ENCODE data around the gene DNAJC3. TPM values are rescaled to one million over a fixed set of nuclear protein-coding genes. Genes with fewer than 3 reads are reported as not detected.

DNAJC3 gene
- total RNA-seq, 2 experiments from 2014 or later, result 15.9 to 16.8 TPM

- ChIA-PET CTCF (interaction anchor here (1.6 to 1.8 kb wide), 2 partner anchors 18 to 32 kb away, joined by 3 read pairs; no protein-coding TSS in a partner anchor), POLR2A (no interaction called here)
- Mint-ChIP-seq H3K27ac (no peak overlapping the region), H3K27me3 (peaks cover 6% of the 10 kb centered on the region), H3K36me3 (ENCODE audit: low read depth) (no peaks in the 10 kb centered on the region), H3K9me3 (peaks cover 4% of the 10 kb centered on the region), H3K4me3 (no peak overlapping the region), H3K4me1 (ENCODE audit: low read depth) (no peaks in the 10 kb centered on the region)
- no peak for DNase-seq
- intact Hi-C loops (cut with micrococcal nuclease), result no loop called here
- no peak for ATAC-seq
- TF ChIP-seq CTCF (IDR thresholded peaks at IDR 0.05), result no peak
Measured at GRCh38 chr13:95801825-95802224, 124.9 kb downstream of the DNAJC3 start.

GRCh38 chr13:95805921-95806320, 129.0 kb downstream of the DNAJC3 start:
- Mint-ChIP-seq H3K27me3 (peaks cover 22% of the 10 kb centered on the region), H3K4me1 (ENCODE audit: low read depth) (no peaks in the 10 kb centered on the region), H3K9me3 (peaks cover 9% of the 10 kb centered on the region), H3K4me3 (no peak overlapping the region), H3K27ac (no peak overlapping the region), H3K36me3 (ENCODE audit: low read depth) (no peaks in the 10 kb centered on the region)
- ATAC-seq (no peak), DNase-seq (no peak)
- intact Hi-C loops (cut with micrococcal nuclease), result no loop called here
- POLR2A ChIA-PET, result no interaction called here
- TF ChIP-seq CTCF (IDR thresholded peaks at IDR 0.05), result no peak
- CTCF ChIA-PET, result no interaction called here

GRCh38 chr13:95809429-95809828, 132.5 kb downstream of the DNAJC3 start:
- H3K27me3 Mint-ChIP-seq, result peaks cover 20% of the 10 kb centered on the region
- no peaks in the 10 kb centered on the region for H3K4me1 Mint-ChIP-seq (ENCODE audit: low read depth)
- H3K4me3 Mint-ChIP-seq, result no peak overlapping the region
- ChIA-PET POLR2A (no interaction called here), CTCF (interaction anchor here (1.1 to 2.6 kb wide), 3 partner anchors 25 to 312 kb away, joined by 3 to 10 read pairs (median 3); no protein-coding TSS in a partner anchor)
- H3K27ac Mint-ChIP-seq, result no peak overlapping the region
- no peak for TF ChIP-seq CTCF (IDR thresholded peaks at IDR 0.05)
- ATAC-seq (no peak), DNase-seq (no peak)
- no peaks in the 10 kb centered on the region for H3K36me3 Mint-ChIP-seq (ENCODE audit: low read depth)
- intact Hi-C loops (cut with micrococcal nuclease), result no loop called here
- peaks cover 19% of the 10 kb centered on the region for H3K9me3 Mint-ChIP-seq

- CTCF ChIA-PET, result interaction anchor here (1.0 kb wide), 1 partner anchor 21 kb away, joined by 3 read pairs; no protein-coding TSS in a partner anchor
- no peak overlapping the region for H3K4me3 Mint-ChIP-seq
Measured at GRCh38 chr13:95813139-95813538, 136.2 kb downstream of the DNAJC3 start.

GRCh38 chr13:95814495-95814894, 137.6 kb downstream of the DNAJC3 start:
- no peaks in the 10 kb centered on the region for H3K36me3 Mint-ChIP-seq (ENCODE audit: low read depth)
- CTCF ChIA-PET, result no interaction called here
- no peak for ATAC-seq

More at GRCh38 chr13:95813139-95813538, 136.2 kb downstream of the DNAJC3 start:
- TF ChIP-seq CTCF (IDR thresholded peaks at IDR 0.05), result no peak
- DNase-seq (no peak), ATAC-seq (no peak)
- H3K27ac Mint-ChIP-seq, result no peak overlapping the region
- intact Hi-C loops (cut with micrococcal nuclease), result no loop called here
- POLR2A ChIA-PET, result no interaction called here
- H3K9me3 Mint-ChIP-seq, result peaks cover 15% of the 10 kb centered on the region
- H3K27me3 Mint-ChIP-seq, result peaks cover 22% of the 10 kb centered on the region
- H3K4me1 Mint-ChIP-seq (ENCODE audit: low read depth), result no peaks in the 10 kb centered on the region
- no peaks in the 10 kb centered on the region for H3K36me3 Mint-ChIP-seq (ENCODE audit: low read depth)

More at GRCh38 chr13:95814495-95814894, 137.6 kb downstream of the DNAJC3 start:
- Mint-ChIP-seq H3K27me3 (peaks cover 15% of the 10 kb centered on the region), H3K9me3 (peaks cover 11% of the 10 kb centered on the region), H3K27ac (no peak overlapping the region), H3K4me1 (ENCODE audit: low read depth) (no peaks in the 10 kb centered on the region), H3K4me3 (no peak overlapping the region)
- DNase-seq, result no peak
- POLR2A ChIA-PET, result interaction anchor here (0.7 kb wide), 1 partner anchor 1146 kb away, joined by 4 read pairs; no protein-coding TSS in a partner anchor
- intact Hi-C loops (cut with micrococcal nuclease), result no loop called here
- no peak for TF ChIP-seq CTCF (IDR thresholded peaks at IDR 0.05)
